ENCODE measurements around the gene PHOSPHO1. TPM values are rescaled to one million over a fixed set of nuclear protein-coding genes. Genes with fewer than 3 reads are reported as not detected.

PHOSPHO1 gene
- total RNA-seq (2022; extraction: Qiagen RNA extraction; ENCODE audit: low read depth): 0.22 to 0.79 TPM (median 0.52 TPM) in 5 replicates

GRCh38 chr17:49230636-49231562 lies at the start of gene PHOSPHO1:
PHOSPHO1 (minus strand) TSS chr17:49230787; CDS start chr17:49226691, 4,096 bp downstream.

GRCh38 chr17:49210158-49211029 lies 20.2 kb downstream of the PHOSPHO1 start, which contains the start of the genes ABI3 and GNGT2:
ABI3 (plus strand) TSS chr17:49210707; CDS start chr17:49210725, 18 bp downstream.
GNGT2 (minus strand) TSS chr17:49210574; CDS start chr17:49207422, 3,152 bp downstream.

Other genes with a start within 250 kb of the PHOSPHO1 start
- gene IGF2BP1, start 233.4 kb downstream of the PHOSPHO1 start, total RNA-seq (2022; extraction: Qiagen RNA extraction; ENCODE audit: low read depth): 48.1 to 93.6 TPM (median 82.4 TPM) in 5 replicates
- gene B4GALNT2, start 98.0 kb downstream of the PHOSPHO1 start, total RNA-seq (2022; extraction: Qiagen RNA extraction; ENCODE audit: low read depth): 0.35 to 0.55 TPM (median 0.38 TPM) in 5 replicates
- 0.58 to 1.1 TPM (median 0.87 TPM) in 5 replicates for gene GNGT2, start 20.2 kb downstream of the PHOSPHO1 start, total RNA-seq (2022; extraction: Qiagen RNA extraction; ENCODE audit: low read depth)
- gene ABI3, start 20.1 kb downstream of the PHOSPHO1 start, total RNA-seq (2022; extraction: Qiagen RNA extraction; ENCODE audit: low read depth): not detected in 5 replicates
- 7.0 to 9.5 TPM (median 7.8 TPM) in 5 replicates for gene ZNF652, start 131.5 kb upstream of the PHOSPHO1 start, total RNA-seq (2022; extraction: Qiagen RNA extraction; ENCODE audit: low read depth)
- 322 to 483 TPM (median 457 TPM) in 5 replicates for gene PHB1, start 184.1 kb upstream of the PHOSPHO1 start, total RNA-seq (2022; extraction: Qiagen RNA extraction; ENCODE audit: low read depth)

Measured in A549 treated with GW870086 at 1 μM for 4 hours (cell line).